Sigmoid colon (tissue), 7 donors: ENCODE results near the gene RAB12. TPM values are rescaled to one million over a fixed set of nuclear protein-coding genes. Genes with fewer than 3 reads are reported as not detected.
A peak's percentile ranks its signal among the peaks of the same experiment; 100 is the strongest.

Experiments
- DNase-seq: peaks from one replicate; pipeline ENCODE4 v3.0.0-alpha.2; 2019
- H3K27ac ChIP-seq, 4 donors: fragments of 200-600 bp; sonication (generic); one replicate each; pipeline ENCODE4 v1.5.1; 2016 to 2019; ENCODE audit warnings: mild to moderate bottlenecking in 1 of 4
- H3K27me3 ChIP-seq, 3 donors: fragments of 200-600 bp; sonication (generic); one replicate each; pipeline ENCODE4 v1.5.1; 2019; ENCODE audit warnings: mild to moderate bottlenecking in 1 of 3
- H3K36me3 ChIP-seq, 4 donors: fragments of 200-600 bp; sonication (generic); one replicate each; pipeline ENCODE4 v1.5.1; 2016 to 2019
- H3K4me1 ChIP-seq, 4 donors: fragments of 200-600 bp; sonication (generic); one replicate each; pipeline ENCODE4 v1.5.1; 2017 to 2019
- H3K4me3 ChIP-seq, 4 donors: fragments of 200-600 bp; sonication (generic); one replicate each; pipeline ENCODE4 v1.5.1; 2017 to 2019; ENCODE audit warnings: mild to moderate bottlenecking in 2 of 4, moderate library complexity in 1 of 4
- H3K9me3 ChIP-seq, 4 donors: fragments of 200-600 bp in 3 of 4; sonication (generic) in 3 of 4; one replicate each; pipeline versions ENCODE4 v1.5.1 to v1.6.1; 2013 to 2019
- EP300 ChIP-seq, 4 donors: sonication (generic); formaldehyde crosslinking; IDR thresholded peaks; one replicate each; pipeline ENCODE4 v1.6.1; 2017; ENCODE audit warnings: antibody characterized with exemption in 4 of 4
- POLR2A ChIP-seq, 2 donors: fragments of 450-650 bp; IDR thresholded peaks; one replicate each; pipeline ENCODE4 v1.6.1; 2016; ENCODE audit warnings: antibody characterized with exemption in 2 of 2, mild to moderate bottlenecking in 2 of 2, moderate library complexity in 2 of 2
- POLR2AphosphoS5 ChIP-seq, 4 donors: sonication (generic); formaldehyde crosslinking; IDR thresholded peaks; one replicate each; pipeline ENCODE4 v1.6.1; 2017; ENCODE audit warnings: antibody characterized with exemption in 4 of 4
- WGBS, 2 donors: extraction: QIAGEN DNeasy Blood & Tissue Kit; methylation state at CpG; one replicate each; pipeline ENCODE4 v1.1.7; 2013; 5-methylcytosine and 5-hydroxymethylcytosine counted together
- intact Hi-C: fragments of 100-400 bp; cut with DNase I; formaldehyde crosslinking; loops from one replicate; pipeline ENCODE4 v1.15.1; 2023
- polyA plus RNA-seq, 3 donors: library from polyadenylated mRNA; stranded (reverse); fragments of 200-250 nt; gene quantifications; one replicate each; pipeline ENCODE4 v1.2.3, GENCODE V29; 2013
- total RNA-seq, 4 donors: library from RNA; depleted of rRNA; stranded (reverse); fragments of >200 nt; gene quantifications; one replicate each; pipeline ENCODE4 v1.1.0, GENCODE V29; 2016
- TF ChIP-seq, protein P1 (sequence below), 4 experiments: fragments of 450-650 bp in 3 of 4; fragments of 200-600 bp in 1 of 4; IDR thresholded peaks; one replicate each; pipeline ENCODE4 v1.5.1; 2016 to 2019; ENCODE audit warnings: antibody characterized with exemption in 4 of 4, mild to moderate bottlenecking in 3 of 4, moderate library complexity in 2 of 4
- donor health status: healthy with polysubstance abuse.
- donor health status: Bipolar disorder and iron deficiency.
- donor health status: healthy.

RAB12 gene
- total and polyA plus RNA-seq, 7 donors = 9.2 to 87.8 (median 69.5) TPM

DNA sequence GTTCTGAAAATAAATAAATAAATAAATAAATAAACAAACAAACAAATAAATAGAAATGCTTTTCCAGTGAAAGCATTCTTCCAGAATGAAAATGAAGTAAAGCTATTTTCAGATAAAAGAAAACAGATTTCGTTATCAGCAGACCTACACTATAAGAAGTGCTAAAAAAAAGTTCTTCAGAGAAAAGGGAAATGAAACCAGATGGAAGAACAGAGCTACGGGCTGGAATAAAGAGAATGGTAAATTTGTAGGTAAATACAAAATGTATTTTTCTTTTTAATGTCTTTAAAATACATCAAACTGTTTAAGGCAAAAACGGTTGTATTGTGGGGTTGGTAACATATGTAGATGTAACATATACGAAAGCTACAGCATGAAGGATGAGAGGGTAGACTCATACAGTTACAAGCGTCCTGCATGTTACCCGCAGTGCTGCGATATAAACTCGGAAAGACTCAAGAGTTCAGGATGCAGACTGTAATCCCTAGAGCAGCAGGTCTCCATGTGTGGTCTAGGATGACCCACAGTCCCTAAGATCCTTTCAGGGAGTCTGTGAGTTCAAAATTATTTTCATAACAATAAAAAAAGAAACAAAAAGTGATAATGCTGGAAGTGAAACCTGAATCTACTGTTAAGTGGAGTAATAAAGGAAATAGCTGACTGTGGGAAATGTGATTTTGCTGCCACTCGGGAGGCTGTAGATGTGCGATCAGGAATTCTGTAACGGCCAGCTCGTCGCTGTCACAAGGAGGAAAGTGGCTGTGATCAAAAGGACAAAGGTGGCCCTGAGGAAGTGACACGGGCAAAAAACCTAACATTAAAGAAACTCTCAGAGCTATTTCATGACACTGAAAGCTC lies 5.3 kb upstream of the RAB12 start:
- H3K36me3 ChIP-seq = no peaks in the 10 kb centered on the region
- H3K27me3 ChIP-seq = no peaks in the 10 kb centered on the region
- H3K9me3 ChIP-seq = no peaks in the 10 kb centered on the region
- H3K4me3 ChIP-seq = no peak overlapping the region
- no peak for DNase-seq
- TF ChIP-seq POLR2AphosphoS5 (IDR thresholded peaks at IDR 0.05) (no peak), POLR2A (IDR thresholded peaks at IDR 0.05) (no peak), EP300 (IDR thresholded peaks at IDR 0.05) (no peak)
- TF ChIP-seq, protein P1, sequence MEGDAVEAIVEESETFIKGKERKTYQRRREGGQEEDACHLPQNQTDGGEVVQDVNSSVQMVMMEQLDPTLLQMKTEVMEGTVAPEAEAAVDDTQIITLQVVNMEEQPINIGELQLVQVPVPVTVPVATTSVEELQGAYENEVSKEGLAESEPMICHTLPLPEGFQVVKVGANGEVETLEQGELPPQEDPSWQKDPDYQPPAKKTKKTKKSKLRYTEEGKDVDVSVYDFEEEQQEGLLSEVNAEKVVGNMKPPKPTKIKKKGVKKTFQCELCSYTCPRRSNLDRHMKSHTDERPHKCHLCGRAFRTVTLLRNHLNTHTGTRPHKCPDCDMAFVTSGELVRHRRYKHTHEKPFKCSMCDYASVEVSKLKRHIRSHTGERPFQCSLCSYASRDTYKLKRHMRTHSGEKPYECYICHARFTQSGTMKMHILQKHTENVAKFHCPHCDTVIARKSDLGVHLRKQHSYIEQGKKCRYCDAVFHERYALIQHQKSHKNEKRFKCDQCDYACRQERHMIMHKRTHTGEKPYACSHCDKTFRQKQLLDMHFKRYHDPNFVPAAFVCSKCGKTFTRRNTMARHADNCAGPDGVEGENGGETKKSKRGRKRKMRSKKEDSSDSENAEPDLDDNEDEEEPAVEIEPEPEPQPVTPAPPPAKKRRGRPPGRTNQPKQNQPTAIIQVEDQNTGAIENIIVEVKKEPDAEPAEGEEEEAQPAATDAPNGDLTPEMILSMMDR (IDR thresholded peaks at IDR 0.05) = no peak
- H3K4me1 ChIP-seq = peaks cover 0 to 15% (median 11%) of the 10 kb centered on the region in 4 donors
- WGBS, 2 donors = 49 to 62% methylated on average over 14 of the region's 14 CpGs
- no peak overlapping the region for H3K27ac ChIP-seq
- intact Hi-C loops = no loop called here

DNA sequence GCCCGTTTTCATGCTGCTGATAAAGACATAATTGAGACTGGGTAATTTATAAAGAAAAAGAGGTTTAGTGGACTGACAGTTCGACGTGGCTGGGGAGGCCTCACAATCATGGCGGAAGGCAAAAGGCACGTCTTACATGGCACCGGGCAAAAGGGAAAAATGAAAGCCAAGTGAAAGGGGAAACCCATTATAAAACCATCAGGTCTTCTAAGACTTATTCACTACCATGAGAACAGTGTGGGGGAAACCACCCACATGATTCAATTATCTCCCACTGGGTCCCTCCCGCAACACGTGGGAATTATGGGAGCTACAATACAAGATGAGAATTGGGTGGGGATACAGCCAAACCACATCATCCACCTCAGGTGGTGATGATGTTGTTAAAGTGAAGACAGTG lies 3.3 kb upstream of the RAB12 start:
- TF ChIP-seq, protein P1 (IDR thresholded peaks at IDR 0.05) = no peak
- no peak for TF ChIP-seq EP300 (IDR thresholded peaks at IDR 0.05)
- TF ChIP-seq POLR2A (IDR thresholded peaks at IDR 0.05) = no peak
- TF ChIP-seq POLR2AphosphoS5 (IDR thresholded peaks at IDR 0.05) = no peak
- 87 to 90% methylated on average over 8 of the region's 8 CpGs for WGBS, 2 donors
- no peak for DNase-seq

DNA sequence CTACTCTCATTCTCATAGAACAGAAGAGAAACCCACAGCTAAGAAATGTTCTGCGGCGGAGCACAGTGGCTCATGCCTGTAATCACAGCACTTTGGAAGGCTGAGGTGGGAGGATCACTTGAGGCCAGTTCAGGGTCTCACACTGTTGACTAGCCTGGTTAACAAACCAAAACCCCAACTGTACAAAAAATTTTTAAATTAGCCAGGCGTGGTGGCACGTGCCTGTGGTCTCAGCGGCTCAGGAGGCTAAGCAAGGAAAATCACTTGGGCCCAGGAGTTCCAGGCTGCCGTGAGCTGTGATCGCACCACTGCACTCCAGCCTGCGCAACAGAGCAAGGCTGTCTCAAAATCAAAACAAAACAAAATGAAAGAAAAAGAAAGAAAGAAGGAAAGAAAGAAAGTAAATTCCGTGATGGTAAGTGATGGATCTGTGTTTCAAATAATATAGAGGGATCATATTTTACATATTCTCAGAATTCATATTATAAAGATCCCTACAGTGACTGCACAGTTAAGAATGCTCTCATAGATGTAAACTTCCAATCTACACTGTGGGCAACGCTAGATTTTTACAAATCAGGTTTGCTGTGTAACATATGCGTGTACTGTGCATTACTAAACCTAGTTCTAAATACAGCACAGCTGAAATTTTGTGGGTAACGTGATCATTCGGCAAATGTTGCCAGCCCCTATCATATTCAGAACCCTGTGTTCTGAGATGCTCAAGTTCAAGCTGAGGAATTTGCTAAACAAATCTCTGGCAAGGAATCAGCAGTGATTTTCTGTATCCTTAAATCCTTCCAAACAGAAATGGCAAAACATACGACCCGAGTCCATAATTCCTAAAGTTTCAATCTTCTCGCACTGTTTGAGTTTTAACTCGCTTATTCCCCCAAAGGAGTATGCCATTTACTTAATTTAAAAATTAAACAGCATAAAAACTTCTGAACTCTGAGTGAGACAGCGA lies 1.2 kb upstream of the RAB12 start:
- no peak for DNase-seq
- Histone ChIP-seq H3K27me3 (no peaks in the 10 kb centered on the region), H3K36me3 (no peaks in the 10 kb centered on the region), H3K27ac (peak overlapping the region; percentile 85 to 93 (median 87)), H3K4me3 (peak overlapping the region; percentile 29 to 95 (median 85)), H3K4me1 (peaks cover 0 to 46% (median 37%) of the 10 kb centered on the region in 4 donors), H3K9me3 (no peaks in the 10 kb centered on the region)
- intact Hi-C loops = no loop called here
- WGBS, 2 donors = 67 to 74% methylated on average over 18 of the region's 18 CpGs
- TF ChIP-seq, protein P1 (IDR thresholded peaks at IDR 0.05) = no peak
- TF ChIP-seq POLR2A (IDR thresholded peaks at IDR 0.05) = no peak
- peak in 1 of 4 donors; percentile 26 for TF ChIP-seq POLR2AphosphoS5 (IDR thresholded peaks at IDR 0.05)
- TF ChIP-seq EP300 (IDR thresholded peaks at IDR 0.05) = peak in 1 of 4 donors; percentile 16

More for the DNA sequence above, 3.3 kb upstream of the RAB12 start:
- no peaks in the 10 kb centered on the region for H3K9me3 ChIP-seq
- peaks cover 0 to 25% (median 17%) of the 10 kb centered on the region in 4 donors for H3K4me1 ChIP-seq
- no peak overlapping the region for H3K4me3 ChIP-seq
- H3K27me3 ChIP-seq = no peaks in the 10 kb centered on the region
- no peaks in the 10 kb centered on the region for H3K36me3 ChIP-seq
- intact Hi-C loops = no loop called here
- H3K27ac ChIP-seq = no peak overlapping the region

DNA sequence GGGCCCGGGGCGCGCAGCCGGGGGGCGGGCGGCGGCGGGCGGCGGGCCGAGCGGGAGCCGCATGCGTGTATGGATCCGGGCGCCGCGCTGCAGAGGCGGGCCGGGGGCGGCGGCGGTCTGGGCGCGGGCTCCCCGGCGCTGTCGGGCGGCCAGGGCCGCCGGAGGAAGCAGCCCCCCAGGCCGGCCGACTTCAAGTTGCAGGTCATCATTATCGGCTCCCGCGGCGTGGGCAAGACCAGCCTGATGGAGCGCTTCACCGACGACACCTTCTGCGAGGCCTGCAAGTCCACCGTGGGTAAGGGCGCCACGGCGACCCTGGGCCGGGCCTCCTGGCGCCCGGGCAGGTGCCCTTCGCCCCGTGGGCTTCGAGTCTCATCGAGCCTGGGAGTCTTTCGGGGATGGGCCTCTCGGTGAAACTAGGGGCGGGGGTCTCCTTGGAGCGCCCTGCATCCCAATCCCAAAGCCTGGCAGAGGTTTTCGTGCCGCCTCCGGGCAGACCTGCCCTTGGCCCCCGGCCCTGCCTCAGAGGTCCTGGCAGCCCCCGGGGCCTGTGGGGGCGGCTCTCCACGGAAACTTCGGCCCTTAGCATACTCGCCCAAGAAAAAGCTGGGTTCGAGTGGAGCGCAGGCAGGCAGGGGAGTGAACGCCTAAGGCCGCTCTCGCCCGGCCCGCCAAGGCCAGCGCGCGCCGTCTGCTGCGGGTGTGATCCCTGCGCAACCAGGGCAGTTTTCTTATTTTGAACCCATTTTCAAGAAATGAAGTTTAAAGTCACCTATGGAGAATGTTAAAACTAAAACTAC lies 622 bp downstream of the RAB12 start:
- Histone ChIP-seq H3K36me3 (no peaks in the 10 kb centered on the region), H3K4me3 (peak overlapping the region; percentile 73 to 95 (median 85)), H3K27me3 (no peaks in the 10 kb centered on the region), H3K9me3 (no peaks in the 10 kb centered on the region), H3K27ac (peak overlapping the region; percentile 74 to 93 (median 87)), H3K4me1 (peaks cover 0 to 64% (median 51%) of the 10 kb centered on the region in 4 donors)
- peak; percentile 71 for DNase-seq
- intact Hi-C loops = no loop called here
- TF ChIP-seq POLR2A (IDR thresholded peaks at IDR 0.05) (no peak), POLR2AphosphoS5 (IDR thresholded peaks at IDR 0.05) (no peak), EP300 (IDR thresholded peaks at IDR 0.05) (no peak)
- TF ChIP-seq, protein P1 (IDR thresholded peaks at IDR 0.05) = no peak
- 1% methylated on average over 78 of the region's 78 CpGs for WGBS, 2 donors
